ENCODE results near the gene ANO1. TPM values are rescaled to one million over a fixed set of nuclear protein-coding genes. Genes with fewer than 3 reads are reported as not detected.

ANO1 gene
- polyA plus RNA-seq, 1 of the 3 experiments (the other 2 are of a cell fraction) = not detected

GRCh38 chr11:70091638-70092037 lies 13.5 kb downstream of the ANO1 start:
- Histone ChIP-seq H3K4me1 (ENCODE audit: control insufficient read depth in 1 of 2, insufficient read depth in 2 of 2, low read depth in 1 of 2, low read length in 1 of 2) (peaks cover 0 to 3% of the 10 kb centered on the region in 2 experiments; a peak in 1 of 4 replicates), H2AFZ (ENCODE audit: low read depth) (no peak overlapping the region), H3F3A (replicated peaks; ENCODE audit: insufficient read depth) (no peaks in the 10 kb centered on the region), H3K79me2 (ENCODE audit: insufficient read depth) (no peaks in the 10 kb centered on the region), H3K9ac (no peak overlapping the region), H3K9me2 (no peaks in the 10 kb centered on the region), H3K9me3 (no peaks in the 10 kb centered on the region), H3K4me3 (ENCODE audit: low read depth in 2 of 2, low read length in 1 of 2) (no peak overlapping the region), H4K20me1 (ENCODE audit: insufficient read depth) (no peaks in the 10 kb centered on the region), H3K27me3 (ENCODE audit: insufficient read depth) (0 out of 2 replicates have a peak, but pooled peaks cover 13% of the 10 kb centered on the region), H3K36me3 (replicated peaks in 1 of 2; ENCODE audit: control insufficient read depth in 1 of 2, insufficient read depth in 2 of 2, low read length in 1 of 2) (no peaks in the 10 kb centered on the region), H3K27ac (ENCODE audit: low read depth in 2 of 2, low read length in 1 of 2) (no peak overlapping the region), H3K4me2 (no peak overlapping the region)
- no peak for TF ChIP-seq YY1 (IDR thresholded peaks at IDR 0.05; ENCODE audit: low read depth)
- no peak for TF ChIP-seq ELF1 (IDR thresholded peaks at IDR 0.05)
- TF ChIP-seq RFX5 (IDR thresholded peaks at IDR 0.05; ENCODE audit: low read length) = no peak
- TF ChIP-seq EP300 (IDR thresholded peaks at IDR 0.05; ENCODE audit: borderline replicate concordance in 1 of 2, low read depth in 1 of 2, low read length in 1 of 2) = no peak
- TF ChIP-seq SIN3A (IDR thresholded peaks at IDR 0.05; ENCODE audit: borderline replicate concordance, low read depth, low read length) = no peak
- TF ChIP-seq TCF12 (IDR thresholded peaks at IDR 0.05) = no peak
- no peak for TF ChIP-seq PBX3 (IDR thresholded peaks at IDR 0.05)
- 20% methylated on average over 1 of the region's 8 CpGs for WGBS (ENCODE audit: low lambda C conversion rate)
- ChIA-PET POLR2A (no interaction called here), CTCF (no interaction called here)
- no peak for DNase-seq

- CTCF ChIA-PET = no interaction called here
- Histone ChIP-seq H3K27ac (ENCODE audit: low read depth in 2 of 2, low read length in 1 of 2) (no peak overlapping the region), H4K20me1 (ENCODE audit: insufficient read depth) (no peaks in the 10 kb centered on the region), H3F3A (replicated peaks; ENCODE audit: insufficient read depth) (no peaks in the 10 kb centered on the region), H3K4me1 (ENCODE audit: control insufficient read depth in 1 of 2, insufficient read depth in 2 of 2, low read depth in 1 of 2, low read length in 1 of 2) (peaks cover 0 to 3% of the 10 kb centered on the region in 2 experiments; a peak in 1 of 4 replicates), H3K4me3 (ENCODE audit: low read depth in 2 of 2, low read length in 1 of 2) (no peak overlapping the region), H3K27me3 (ENCODE audit: insufficient read depth) (0 out of 2 replicates have a peak, but pooled peaks cover 13% of the 10 kb centered on the region), H3K36me3 (replicated peaks in 1 of 2; ENCODE audit: control insufficient read depth in 1 of 2, insufficient read depth in 2 of 2, low read length in 1 of 2) (no peaks in the 10 kb centered on the region), H3K4me2 (no peak overlapping the region), H3K9me2 (no peaks in the 10 kb centered on the region), H3K79me2 (ENCODE audit: insufficient read depth) (no peaks in the 10 kb centered on the region), H3K9ac (no peak overlapping the region), H2AFZ (ENCODE audit: low read depth) (no peak overlapping the region), H3K9me3 (no peaks in the 10 kb centered on the region)
- WGBS (ENCODE audit: low lambda C conversion rate) = 76% methylated on average over 3 of the region's 8 CpGs
- POLR2A ChIA-PET = no interaction called here
- DNase-seq = no peak
- TF ChIP-seq IRF3 (IDR thresholded peaks at IDR 0.05; ENCODE audit: low read depth, low read length) (no peak), MXI1 (IDR thresholded peaks at IDR 0.05; ENCODE audit: low read depth, low read length) (no peak), MEF2A (IDR thresholded peaks at IDR 0.05; ENCODE audit: borderline replicate concordance, low read depth) (no peak), GABPA (IDR thresholded peaks at IDR 0.05; ENCODE audit: low read depth) (no peak), GATA2 (CRISPR knock-in tag; IDR thresholded peaks at IDR 0.05) (no peak), USF1 (IDR thresholded peaks at IDR 0.05; ENCODE audit: borderline replicate concordance, low read depth) (no peak), NRF1 (IDR thresholded peaks at IDR 0.05; ENCODE audit: low read depth, low read length) (no peak), YY1 (IDR thresholded peaks at IDR 0.05; ENCODE audit: low read depth) (no peak), RXRA (IDR thresholded peaks at IDR 0.05; ENCODE audit: borderline replicate concordance, low read depth) (no peak), POLR2AphosphoS5 (IDR thresholded peaks at IDR 0.05; ENCODE audit: low read depth, low read length) (no peak), SMC3 (IDR thresholded peaks at IDR 0.05; ENCODE audit: low read depth, low read length) (no peak), EP300 (IDR thresholded peaks at IDR 0.05; ENCODE audit: borderline replicate concordance in 1 of 2, low read depth in 1 of 2, low read length in 1 of 2) (no peak), REST (IDR thresholded peaks at IDR 0.05; ENCODE audit: low read depth, low read length) (no peak), JUND (IDR thresholded peaks at IDR 0.05) (no peak), NFIC (IDR thresholded peaks at IDR 0.05; ENCODE audit: borderline replicate concordance) (no peak), FOSL2 (IDR thresholded peaks at IDR 0.05; ENCODE audit: borderline replicate concordance, low read depth) (no peak)
These were observed 15.0 kb downstream of the ANO1 start for GRCh38 chr11:70092959-70093715.
